ENCODE data around the gene SLC20A1.

SLC20A1 gene

GRCh38 chr2:112709703-112710102 lies 64.0 kb downstream of the SLC20A1 start:
- DNase-seq (ENCODE audit: low spot score), result no peak

- no peak for DNase-seq (ENCODE audit: low spot score)
Observed at GRCh38 chr2:112710956-112711750, 65.4 kb downstream of the SLC20A1 start.

- DNase-seq (ENCODE audit: low spot score), result no peak
Observed at GRCh38 chr2:112712465-112712864, 66.7 kb downstream of the SLC20A1 start.

- DNase-seq (ENCODE audit: low spot score), result no peak
Observed at GRCh38 chr2:112712903-112713584, 67.3 kb downstream of the SLC20A1 start.

Measured in germinal center (tissue), 1 donor.